Fibroblast of pulmonary artery (primary cell): ENCODE data around the gene CDKN3.
A peak's percentile ranks its signal among the peaks of the same experiment; 100 is the strongest.
"Not testable (repeated sequence)": the region's sequence is repeated elsewhere in the genome, so short reads cannot be mapped to it uniquely, and the experiment has no call there.

Source experiments
- DNase-seq: peaks from one replicate; pipeline ENCODE4 v3.0.0-alpha.2; 2010; ENCODE audit warnings: low read depth
- H3K4me3 ChIP-seq: replicated peaks from 2 replicates; pipeline ENCODE4 v1.5.1; 2011; ENCODE audit warnings: low read depth, mild to moderate bottlenecking, control low read depth, low read length, moderate library complexity
- TF ChIP-seq, protein P1 (sequence below): IDR thresholded peaks from 2 replicates; pipeline ENCODE4 v1.5.1; 2011; ENCODE audit warnings: mild to moderate bottlenecking, control low read depth, low read length, inconsistent platforms; ENCODE audit errors: missing control alignments

The CDKN3 gene

GRCh38 chr14:54424479-54424901 lies 27.7 kb downstream of the CDKN3 start:
- H3K4me3 ChIP-seq, result no peak overlapping the region
- TF ChIP-seq, protein P1, sequence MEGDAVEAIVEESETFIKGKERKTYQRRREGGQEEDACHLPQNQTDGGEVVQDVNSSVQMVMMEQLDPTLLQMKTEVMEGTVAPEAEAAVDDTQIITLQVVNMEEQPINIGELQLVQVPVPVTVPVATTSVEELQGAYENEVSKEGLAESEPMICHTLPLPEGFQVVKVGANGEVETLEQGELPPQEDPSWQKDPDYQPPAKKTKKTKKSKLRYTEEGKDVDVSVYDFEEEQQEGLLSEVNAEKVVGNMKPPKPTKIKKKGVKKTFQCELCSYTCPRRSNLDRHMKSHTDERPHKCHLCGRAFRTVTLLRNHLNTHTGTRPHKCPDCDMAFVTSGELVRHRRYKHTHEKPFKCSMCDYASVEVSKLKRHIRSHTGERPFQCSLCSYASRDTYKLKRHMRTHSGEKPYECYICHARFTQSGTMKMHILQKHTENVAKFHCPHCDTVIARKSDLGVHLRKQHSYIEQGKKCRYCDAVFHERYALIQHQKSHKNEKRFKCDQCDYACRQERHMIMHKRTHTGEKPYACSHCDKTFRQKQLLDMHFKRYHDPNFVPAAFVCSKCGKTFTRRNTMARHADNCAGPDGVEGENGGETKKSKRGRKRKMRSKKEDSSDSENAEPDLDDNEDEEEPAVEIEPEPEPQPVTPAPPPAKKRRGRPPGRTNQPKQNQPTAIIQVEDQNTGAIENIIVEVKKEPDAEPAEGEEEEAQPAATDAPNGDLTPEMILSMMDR, result no peak
- no peak for DNase-seq

- TF ChIP-seq, protein P1, result no peak
- no peak overlapping the region for H3K4me3 ChIP-seq
- no peak for DNase-seq
Measured at GRCh38 chr14:54425068-54425467, 28.3 kb downstream of the CDKN3 start.

DNA sequence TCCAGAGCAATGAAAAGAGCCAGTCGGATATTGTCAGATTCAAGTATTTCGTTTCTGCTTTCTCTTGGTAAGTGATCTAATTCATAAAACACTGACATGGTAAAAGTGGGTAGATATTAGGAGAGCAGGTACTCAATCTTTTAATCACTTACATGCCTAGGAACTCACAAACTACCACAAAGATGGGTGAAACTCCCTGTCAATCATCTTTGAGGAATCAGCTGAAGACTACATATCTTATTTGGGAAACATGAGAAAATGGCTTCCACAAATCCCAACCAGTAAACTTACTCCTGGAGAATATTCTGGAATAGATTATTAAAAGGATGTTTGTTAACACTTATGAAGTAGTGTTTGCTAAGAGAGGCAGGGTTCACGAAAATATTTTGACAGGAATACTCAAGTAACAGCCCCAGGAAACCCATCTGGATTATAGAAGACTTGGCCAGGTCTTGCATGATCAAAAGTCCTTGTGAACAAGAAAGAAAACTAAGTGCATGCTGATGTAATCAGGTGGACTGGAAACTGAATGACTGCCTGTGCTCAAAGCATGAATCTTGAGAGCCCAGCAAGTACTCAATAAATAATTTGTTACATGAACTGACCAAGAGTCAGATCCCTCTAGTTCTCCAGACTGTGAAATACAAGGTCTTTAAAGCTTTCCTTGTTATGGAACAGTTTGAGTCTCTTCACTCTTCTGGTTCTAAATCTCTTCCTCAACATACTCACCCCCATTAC lies 28.9 kb downstream of the CDKN3 start:
- TF ChIP-seq, protein P1, result no peak
- H3K4me3 ChIP-seq, result no peak overlapping the region
- DNase-seq, result no peak

GRCh38 chr14:54427871-54428270 lies 31.1 kb downstream of the CDKN3 start:
- no peak for DNase-seq
- TF ChIP-seq, protein P1, result no peak

GRCh38 chr14:54428527-54428926 lies 31.7 kb downstream of the CDKN3 start:
- DNase-seq, result no peak
- no peak overlapping the region for H3K4me3 ChIP-seq
- TF ChIP-seq, protein P1, result no peak

More at GRCh38 chr14:54427871-54428270, 31.1 kb downstream of the CDKN3 start:
- H3K4me3 ChIP-seq, result no peak overlapping the region

DNA sequence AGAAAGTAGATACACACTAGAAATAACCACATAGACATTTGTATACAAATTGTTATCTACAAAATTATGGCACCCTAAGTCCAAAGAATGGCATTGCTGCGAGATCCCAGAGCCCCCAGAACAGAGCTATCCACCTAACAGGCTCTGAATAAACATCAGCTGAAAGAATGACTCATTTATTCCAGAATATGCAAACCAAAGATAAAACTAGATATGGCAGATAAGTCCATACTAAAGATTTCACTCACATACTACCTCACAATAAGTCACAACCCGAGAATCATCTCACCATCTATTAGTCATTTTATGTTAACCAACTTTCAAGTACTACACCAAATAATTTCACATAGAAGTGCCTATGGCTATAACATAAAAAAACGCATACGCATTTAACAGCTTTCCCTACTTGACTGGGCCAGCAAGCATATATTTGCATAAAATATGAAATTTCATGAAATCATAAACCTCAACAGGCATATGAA lies 38.7 kb downstream of the CDKN3 start:
- H3K4me3 ChIP-seq, result no peak overlapping the region
- TF ChIP-seq, protein P1, result no peak
- DNase-seq, result peak; percentile 68

GRCh38 chr14:54437954-54438353 lies 41.1 kb downstream of the CDKN3 start:
- DNase-seq, result not testable (repeated sequence)

More at GRCh38 chr14:54437954-54438353, 41.1 kb downstream of the CDKN3 start:
- not testable (repeated sequence) for H3K4me3 ChIP-seq
